Dedifferentiated amniotic fluid mesenchymal stem cell (primary cell): ENCODE results near the gene CEP78.
A peak's percentile ranks its signal among the peaks of the same experiment; 100 is the strongest.
"Not testable (repeated sequence)": the region's sequence is repeated elsewhere in the genome, so short reads cannot be mapped to it uniquely, and the experiment has no call there.

Experiments
- DNase-seq: peaks from one replicate; pipeline ENCODE4 v3.0.0-alpha.2; 2016; ENCODE audit errors: extremely low spot score

The CEP78 gene

DNA sequence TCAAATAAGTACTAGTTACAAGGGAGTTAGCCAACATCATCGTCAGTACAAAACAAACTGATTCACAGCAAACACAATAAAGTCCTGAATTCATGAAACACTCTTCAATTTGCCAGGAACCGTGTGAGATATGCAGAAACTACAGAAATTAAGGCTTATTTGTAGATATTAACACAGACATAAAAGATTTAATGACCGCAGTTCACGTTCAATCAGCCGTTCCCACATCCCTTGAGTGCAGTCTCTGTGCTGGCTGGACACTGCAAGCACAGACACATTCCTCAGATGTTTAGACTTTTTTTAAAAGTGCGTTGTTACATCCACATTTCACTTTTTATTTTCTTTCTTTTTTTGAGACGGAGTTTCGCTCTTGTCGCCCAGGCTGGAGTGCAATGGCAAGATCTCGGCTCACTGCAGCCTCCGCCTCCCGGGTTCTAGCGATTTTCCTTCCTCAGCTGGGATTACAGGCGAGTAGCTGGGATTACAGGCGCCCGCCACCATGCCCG is 566 bp upstream of the CEP78 start:
- DNase-seq: peak; percentile 20

DNA sequence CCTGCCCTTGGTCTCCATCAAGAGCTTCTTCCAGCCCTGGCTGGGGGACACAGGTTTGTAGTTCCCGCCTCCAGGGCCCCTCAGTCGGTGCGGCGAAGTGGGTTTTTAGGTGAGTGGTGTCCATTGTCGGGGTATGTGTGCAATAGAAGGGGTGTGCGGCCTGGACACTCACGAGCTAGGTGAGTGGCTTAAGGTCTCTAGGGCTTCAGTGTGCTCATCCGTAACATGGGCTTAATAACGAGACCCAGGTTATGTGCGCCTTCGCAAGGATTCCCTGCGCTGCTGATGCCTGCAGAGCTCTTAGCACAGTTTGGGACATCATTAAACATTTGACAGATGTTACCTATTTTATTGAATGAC is 656 bp downstream of the CEP78 start:
- DNase-seq: no peak

GRCh38 chr9:78238046-78239038 is 2.5 kb downstream of the CEP78 start:
- DNase-seq: no peak

DNA sequence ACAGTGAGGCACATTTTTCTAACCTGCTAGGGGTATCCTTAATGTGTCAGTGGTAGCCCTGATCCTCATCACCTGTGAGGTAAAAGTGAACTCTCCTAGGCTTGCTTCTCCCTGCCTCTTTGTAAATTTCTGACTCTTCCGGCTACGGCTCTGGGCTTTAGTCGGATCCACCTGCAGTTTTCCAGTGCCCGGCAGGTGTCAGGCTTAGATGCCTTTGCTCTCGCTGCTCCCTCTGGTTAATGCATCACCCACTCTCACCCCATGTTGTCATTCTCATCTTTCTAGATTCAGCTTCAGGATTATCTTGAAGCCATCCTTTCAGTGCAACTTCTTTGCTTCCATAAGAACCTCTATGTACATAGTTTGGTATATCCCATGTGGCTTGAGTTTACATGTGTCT is 3.6 kb downstream of the CEP78 start:
- DNase-seq: no peak

DNA sequence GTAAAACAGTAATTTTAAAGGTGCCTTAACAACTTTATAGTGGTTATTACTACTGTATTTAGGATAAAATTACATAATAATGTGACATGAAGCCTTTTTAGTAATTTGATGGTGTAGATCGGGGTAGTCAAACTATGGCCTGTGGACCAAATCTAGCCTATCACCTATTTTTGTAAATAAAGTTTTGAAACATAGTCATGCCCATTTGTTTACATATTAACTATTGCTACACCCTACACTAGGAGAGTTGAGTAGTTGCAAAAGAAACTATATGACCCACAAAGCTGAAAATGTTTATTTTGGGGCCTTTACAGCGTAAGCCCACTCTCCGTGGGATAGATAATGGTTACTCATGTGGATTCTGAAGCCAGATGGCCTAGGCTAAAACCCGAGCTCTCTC is 6.2 kb downstream of the CEP78 start:
- DNase-seq: no peak

- DNase-seq: no peak
Observed at GRCh38 chr9:78243130-78243529, 7.3 kb downstream of the CEP78 start.

- no peak for DNase-seq
Observed at GRCh38 chr9:78245401-78245800, 9.5 kb downstream of the CEP78 start.

GRCh38 chr9:78248635-78249034 is 12.8 kb downstream of the CEP78 start:
- no peak for DNase-seq

GRCh38 chr9:78249542-78249941 is 13.7 kb downstream of the CEP78 start:
- DNase-seq: no peak

DNA sequence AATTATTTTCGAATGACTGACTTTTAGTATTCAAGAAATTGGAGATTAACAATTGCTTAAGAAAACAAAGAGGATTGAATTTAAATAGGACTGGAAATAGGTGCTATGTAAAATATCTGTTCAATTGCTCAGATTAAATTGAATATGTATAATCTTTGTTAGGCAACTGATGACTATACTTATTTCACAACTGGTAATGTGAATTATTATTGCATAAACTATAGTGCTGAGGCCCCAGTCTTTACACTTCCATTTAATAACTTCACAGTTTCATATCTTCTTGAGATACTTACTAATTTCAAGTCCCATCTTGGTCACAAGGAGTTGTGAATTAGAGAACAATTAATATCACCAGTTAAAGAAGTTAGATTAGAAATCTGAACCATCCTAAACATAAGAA is 16.7 kb downstream of the CEP78 start:
- DNase-seq: no peak

- no peak for DNase-seq
Observed at GRCh38 chr9:78253285-78253684, 17.4 kb downstream of the CEP78 start.

- peak; percentile 58 for DNase-seq
Observed at GRCh38 chr9:78261403-78262001, 25.6 kb downstream of the CEP78 start.

DNA sequence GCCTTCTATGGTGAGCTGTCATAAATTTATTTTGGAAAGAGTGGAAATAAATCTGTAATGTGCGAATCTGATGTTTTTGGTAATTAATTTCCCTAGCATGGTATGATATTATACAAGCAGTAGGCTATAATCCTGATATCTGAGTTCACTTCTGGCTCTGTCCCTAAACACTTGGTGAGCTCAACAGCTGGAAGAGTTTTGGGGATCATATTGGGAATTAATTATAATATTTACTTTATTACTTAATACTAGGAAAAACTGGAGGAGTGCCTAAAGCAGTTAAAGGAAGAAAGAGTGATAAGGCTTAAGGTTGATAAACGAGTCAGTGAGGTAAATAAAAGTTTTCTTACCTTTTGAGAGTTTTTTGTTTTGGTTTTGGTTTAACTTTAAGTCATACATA is 26.8 kb downstream of the CEP78 start:
- DNase-seq: no peak

GRCh38 chr9:78267889-78268288 is 32.0 kb downstream of the CEP78 start:
- DNase-seq: no peak

DNA sequence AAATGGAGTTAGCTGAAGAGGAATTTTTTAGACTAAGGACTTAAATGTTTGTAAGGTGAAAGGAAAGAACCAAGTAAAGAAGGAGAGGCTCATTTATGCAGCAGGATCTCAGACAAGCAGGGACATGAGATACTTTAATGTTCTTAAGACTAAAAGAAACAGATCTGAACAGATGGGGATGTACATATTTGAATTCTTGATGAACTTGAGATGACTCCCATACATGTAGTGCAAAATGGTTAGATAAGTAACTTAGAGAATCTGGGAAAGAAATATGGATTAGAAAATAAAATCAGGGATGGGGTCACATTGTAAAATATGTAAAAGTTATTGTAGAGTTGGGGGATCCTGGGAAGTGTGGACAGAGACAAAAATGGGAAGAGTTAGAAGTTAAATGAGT is 33.9 kb downstream of the CEP78 start:
- no peak for DNase-seq

GRCh38 chr9:78272307-78272706 is 36.4 kb downstream of the CEP78 start:
- no peak for DNase-seq

- peak; percentile 47 for DNase-seq
Observed at GRCh38 chr9:78273761-78274160, 37.9 kb downstream of the CEP78 start.

- DNase-seq: peak; percentile 47
Observed at GRCh38 chr9:78278177-78278777, 42.4 kb downstream of the CEP78 start.

DNA sequence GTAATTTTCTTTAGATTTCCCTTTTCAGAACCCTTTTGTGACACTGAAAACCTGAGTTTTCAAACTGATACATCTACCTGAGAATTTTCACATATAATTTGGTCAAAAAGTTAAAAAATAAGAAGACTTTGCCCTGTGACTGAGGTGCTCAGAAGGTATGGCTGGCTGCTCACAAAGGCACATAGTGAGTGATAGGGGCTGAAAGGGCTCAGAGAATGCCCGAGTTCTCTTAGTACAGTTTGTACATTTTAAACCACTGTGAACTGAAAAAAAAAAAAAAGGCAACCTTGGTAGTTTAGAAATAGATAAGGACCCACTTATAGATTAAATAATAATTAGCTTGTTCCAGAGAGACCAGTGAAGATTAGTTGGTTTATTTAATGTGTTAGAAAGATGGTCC is 42.9 kb downstream of the CEP78 start:
- DNase-seq: no peak

- DNase-seq: peak; percentile 76
Observed at GRCh38 chr9:78280982-78281668, 45.2 kb downstream of the CEP78 start.

- not testable (repeated sequence) for DNase-seq
Observed at GRCh38 chr9:78284181-78284580, 48.3 kb downstream of the CEP78 start.

DNA sequence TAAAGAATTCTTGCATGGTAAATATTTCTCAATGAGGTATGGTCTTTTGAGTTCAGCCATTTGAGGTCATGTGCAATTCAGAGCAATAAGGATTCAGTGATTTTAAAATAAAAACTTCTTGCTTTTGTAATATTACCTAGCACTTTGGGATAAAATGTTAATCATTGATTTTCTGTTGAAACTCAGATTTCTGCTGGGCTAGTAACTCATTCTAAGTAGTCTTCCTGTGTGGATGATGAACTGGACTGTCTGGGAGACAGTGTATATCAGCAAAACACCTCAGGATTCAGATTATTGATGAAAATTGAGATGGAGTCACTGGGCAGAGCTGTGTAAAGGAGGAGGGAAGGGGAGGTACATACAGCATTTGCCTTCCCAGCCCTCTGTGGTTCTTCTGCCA is 50.2 kb downstream of the CEP78 start:
- DNase-seq: no peak
